HEK293 (cell line): Measurements from ENCODE around the gene TTC24.
A peak's percentile ranks its signal among the peaks of the same experiment; 100 is the strongest.

Experiments used
- BCL6B ChIP-seq: fragments of 450-650 bp; formaldehyde crosslinking; IDR thresholded peaks from 2 replicates; pipeline ENCODE4 v1.5.1; 2017; ENCODE audit warnings: missing biosample characterization, missing genetic modification characterization
- EGR2 ChIP-seq: fragments of 450-650 bp; formaldehyde crosslinking; IDR thresholded peaks from 2 replicates; pipeline ENCODE4 v1.5.1; 2016; ENCODE audit warnings: low read depth, missing biosample characterization, missing genetic modification characterization
- ELK4 ChIP-seq: IDR thresholded peaks from 2 replicates; pipeline ENCODE4 v1.6.1; 2011; ENCODE audit warnings: mild to moderate bottlenecking, low read depth, low read length, borderline replicate concordance
- GLI4 ChIP-seq: fragments of 450-650 bp; formaldehyde crosslinking; IDR thresholded peaks from 2 replicates; pipeline ENCODE4 v1.5.1; 2016; ENCODE audit warnings: missing biosample characterization, missing genetic modification characterization
- HIC1 ChIP-seq: fragments of 450-650 bp; formaldehyde crosslinking; IDR thresholded peaks from 2 replicates; pipeline ENCODE4 v1.5.1; 2016; ENCODE audit warnings: missing biosample characterization, missing genetic modification characterization
- KLF17 ChIP-seq: fragments of 450-650 bp; formaldehyde crosslinking; IDR thresholded peaks from 2 replicates; pipeline ENCODE4 v1.5.1; 2016; ENCODE audit warnings: missing biosample characterization, missing genetic modification characterization
- KLF8 ChIP-seq: fragments of 450-650 bp; formaldehyde crosslinking; IDR thresholded peaks from 2 replicates; pipeline ENCODE4 v1.5.1; 2016; ENCODE audit warnings: missing biosample characterization, missing genetic modification characterization
- MZF1 ChIP-seq: fragments of 450-650 bp; formaldehyde crosslinking; IDR thresholded peaks from 2 replicates; pipeline ENCODE4 v1.5.1; 2017; ENCODE audit warnings: missing biosample characterization, missing genetic modification characterization, borderline replicate concordance
- PATZ1 ChIP-seq: fragments of 450-650 bp; formaldehyde crosslinking; IDR thresholded peaks from 2 replicates; pipeline ENCODE4 v1.5.1; 2016; ENCODE audit warnings: missing biosample characterization, missing genetic modification characterization
- PRDM4 ChIP-seq: fragments of 450-650 bp; formaldehyde crosslinking; IDR thresholded peaks from 2 replicates; pipeline ENCODE4 v1.5.1; 2017; ENCODE audit warnings: missing biosample characterization, missing genetic modification characterization
- SP2 ChIP-seq: fragments of 450-650 bp; formaldehyde crosslinking; IDR thresholded peaks from 2 replicates; pipeline ENCODE4 v1.5.1; 2016; ENCODE audit warnings: missing biosample characterization, missing genetic modification characterization
- SP3 ChIP-seq: fragments of 450-650 bp; formaldehyde crosslinking; IDR thresholded peaks from 2 replicates; pipeline ENCODE4 v1.5.1; 2016; ENCODE audit warnings: missing biosample characterization, missing genetic modification characterization
- SP7 ChIP-seq: fragments of 450-650 bp; formaldehyde crosslinking; IDR thresholded peaks from 2 replicates; pipeline ENCODE4 v1.5.1; 2016; ENCODE audit warnings: missing biosample characterization, missing genetic modification characterization
- ZBTB11 ChIP-seq: fragments of 450-650 bp; formaldehyde crosslinking; conservative IDR thresholded peaks from 2 replicates; pipeline ENCODE4 v1.5.1; 2016; ENCODE audit warnings: low read depth, missing biosample characterization, missing genetic modification characterization
- ZFP69B ChIP-seq: fragments of 450-650 bp; formaldehyde crosslinking; IDR thresholded peaks from 2 replicates; pipeline ENCODE4 v1.5.1; 2016; ENCODE audit warnings: missing biosample characterization, missing genetic modification characterization
- ZNF10 ChIP-seq: fragments of 450-650 bp; formaldehyde crosslinking; IDR thresholded peaks from 2 replicates; pipeline ENCODE4 v1.5.1; 2017; ENCODE audit warnings: missing biosample characterization, missing genetic modification characterization
- ZNF133 ChIP-seq: fragments of 450-650 bp; formaldehyde crosslinking; IDR thresholded peaks from 2 replicates; pipeline ENCODE4 v1.5.1; 2016; ENCODE audit warnings: missing biosample characterization, missing genetic modification characterization
- ZNF155 ChIP-seq: fragments of 450-650 bp; formaldehyde crosslinking; IDR thresholded peaks from 2 replicates; pipeline ENCODE4 v1.5.1; 2016; ENCODE audit warnings: missing biosample characterization, missing genetic modification characterization
- ZNF23 ChIP-seq: fragments of 450-650 bp; formaldehyde crosslinking; IDR thresholded peaks from 2 replicates; pipeline ENCODE4 v1.5.1; 2016; ENCODE audit warnings: missing biosample characterization, missing genetic modification characterization, borderline replicate concordance
- ZNF341 ChIP-seq: fragments of 450-650 bp; formaldehyde crosslinking; IDR thresholded peaks from 2 replicates; pipeline ENCODE4; 2016; ENCODE audit warnings: low read depth, missing biosample characterization, missing genetic modification characterization
- ZNF366 ChIP-seq: fragments of 450-650 bp; formaldehyde crosslinking; conservative IDR thresholded peaks from 2 replicates; pipeline ENCODE4 v1.5.1; 2016; ENCODE audit warnings: missing biosample characterization, missing genetic modification characterization
- ZNF391 ChIP-seq: fragments of 450-650 bp; formaldehyde crosslinking; IDR thresholded peaks from 2 replicates; pipeline ENCODE4 v1.5.1; 2016; ENCODE audit warnings: low read depth, missing biosample characterization, missing genetic modification characterization, borderline replicate concordance
- ZNF426 ChIP-seq: fragments of 450-650 bp; formaldehyde crosslinking; IDR thresholded peaks from 2 replicates; pipeline ENCODE4 v1.5.1; 2017; ENCODE audit warnings: missing biosample characterization, missing genetic modification characterization, mild to moderate bottlenecking, inconsistent platforms, moderate library complexity
- ZNF76 ChIP-seq: fragments of 450-650 bp; formaldehyde crosslinking; IDR thresholded peaks from 2 replicates; pipeline ENCODE4; 2016; ENCODE audit warnings: low read depth, missing biosample characterization, missing genetic modification characterization, borderline replicate concordance
- ZNF776 ChIP-seq: fragments of 450-650 bp; formaldehyde crosslinking; IDR thresholded peaks from 2 replicates; pipeline ENCODE4 v1.5.0; 2017; ENCODE audit warnings: missing biosample characterization, missing genetic modification characterization, borderline replicate concordance

The TTC24 gene

GRCh38 chr1:156602557-156602993 is 23.1 kb downstream of the TTC24 start (continued):
- TF ChIP-seq PRDM4 (tag by site-specific recombination) (peak; percentile 99), ELK4 (peak; percentile 3; the same call in 1 of the 2 replicates), KLF8 (0 out of 2 replicates have a peak, but pooled peaks have one; percentile 23), ZNF341 (tag by site-specific recombination) (peak; percentile 38; the same call in 1 of the 2 replicates), EGR2 (tag by site-specific recombination) (peak; percentile 65), ZNF76 (tag by site-specific recombination) (peak; percentile 58; the same call in 1 of the 2 replicates), GLI4 (tag by site-specific recombination) (no peak), ZNF391 (tag by site-specific recombination) (0 out of 2 replicates have a peak, but pooled peaks have one; percentile 13), ZNF776 (tag by site-specific recombination) (no peak), ZNF23 (no peak), BCL6B (tag by site-specific recombination) (no peak), ZNF10 (tag by site-specific recombination) (no peak), SP3 (peak; percentile 24; the same call in 1 of the 2 replicates), ZFP69B (tag by site-specific recombination) (peak; percentile 79), PATZ1 (tag by site-specific recombination) (peak; percentile 74), SP7 (tag by site-specific recombination) (peak; percentile 37; the same call in 1 of the 2 replicates), ZBTB11 (tag by site-specific recombination) (no peak; the same call in 1 of the 2 replicates), ZNF155 (tag by site-specific recombination) (no peak), MZF1 (tag by site-specific recombination) (0 out of 2 replicates have a peak, but pooled peaks have one; percentile 18), KLF17 (tag by site-specific recombination) (no peak), ZNF133 (tag by site-specific recombination) (no peak), HIC1 (tag by site-specific recombination) (no peak), ZNF426 (tag by site-specific recombination) (no peak), SP2 (tag by site-specific recombination) (peak; percentile 24; the same call in 1 of the 2 replicates), ZNF366 (tag by site-specific recombination) (peak; percentile 22; the same call in 1 of the 2 replicates)
